Omental fat pad (tissue), 4 donors: Measurements from ENCODE around the gene TEX10. TPM values are rescaled to one million over a fixed set of nuclear protein-coding genes. Genes with fewer than 3 reads are reported as not detected.

Experiments
- ATAC-seq: fragments of 150-250 bp; one replicate; pipeline ENCODE4 v1.9.1; 2016; ENCODE audit warnings: mild to moderate bottlenecking, moderate library complexity; ENCODE audit not compliant: low FRiP score
- DNase-seq: peaks from one replicate; pipeline ENCODE4 v3.0.0-alpha.2; 2019; ENCODE audit warnings: low spot score
- CTCF ChIP-seq, 3 donors: fragments of 450-650 bp; IDR thresholded peaks; one replicate each; pipeline ENCODE4 v1.5.1; 2016 to 2017; ENCODE audit warnings: antibody characterized with exemption in 3 of 3, mild to moderate bottlenecking in 3 of 3, moderate library complexity in 2 of 3
- total RNA-seq, 4 donors: library from RNA; depleted of rRNA; stranded (reverse); fragments of >200 nt; gene quantifications; one replicate each; pipeline ENCODE4 v1.1.0, GENCODE V29; 2016

Gene TEX10
- total RNA-seq, 4 donors from 2014 or later: 15.8 to 51.0 (median 29.9) TPM

DNA sequence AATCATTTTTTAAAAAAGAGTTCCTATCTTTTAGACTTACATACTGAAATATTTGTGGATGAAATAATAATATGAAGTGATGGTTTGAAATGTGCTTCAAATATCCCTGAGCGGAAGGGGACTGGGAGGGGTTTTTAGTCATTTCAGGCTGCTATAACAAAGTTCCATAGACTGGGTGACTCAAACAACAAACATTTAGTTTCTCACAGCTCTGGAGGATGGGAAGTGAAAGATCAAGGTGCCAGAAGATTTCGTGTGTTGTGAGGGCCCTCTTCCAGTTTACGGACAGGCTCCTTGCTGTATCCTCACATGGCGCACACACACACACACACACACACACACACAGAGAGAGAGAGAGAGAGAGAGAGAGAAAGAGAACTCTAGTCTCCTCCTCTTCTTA is 27.1 kb upstream of the TEX10 start:
- no peak for TF ChIP-seq CTCF (IDR thresholded peaks at IDR 0.05)
- ATAC-seq (no peak), DNase-seq (no peak)

DNA sequence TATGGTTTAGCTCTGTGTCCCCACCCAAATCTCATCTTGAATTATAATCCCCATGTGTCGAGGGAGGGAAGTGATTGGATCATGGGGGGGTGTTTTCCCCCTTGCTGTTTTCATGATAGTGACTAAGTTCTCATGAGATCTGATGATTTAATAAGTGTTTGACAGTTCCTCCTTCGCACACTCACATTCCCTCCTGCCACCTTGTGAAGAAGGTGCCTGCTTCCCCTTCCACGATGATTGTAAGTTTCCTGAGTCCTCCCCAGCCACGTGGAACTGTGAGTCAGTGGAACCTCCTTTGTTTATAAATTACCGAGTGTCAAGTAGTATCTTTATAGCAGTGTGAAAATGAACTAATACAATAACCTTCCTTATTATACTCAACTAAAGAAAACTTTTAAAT is 24.3 kb upstream of the TEX10 start:
- ATAC-seq: no peak
- no peak for DNase-seq
- no peak for TF ChIP-seq CTCF (IDR thresholded peaks at IDR 0.05)

DNA sequence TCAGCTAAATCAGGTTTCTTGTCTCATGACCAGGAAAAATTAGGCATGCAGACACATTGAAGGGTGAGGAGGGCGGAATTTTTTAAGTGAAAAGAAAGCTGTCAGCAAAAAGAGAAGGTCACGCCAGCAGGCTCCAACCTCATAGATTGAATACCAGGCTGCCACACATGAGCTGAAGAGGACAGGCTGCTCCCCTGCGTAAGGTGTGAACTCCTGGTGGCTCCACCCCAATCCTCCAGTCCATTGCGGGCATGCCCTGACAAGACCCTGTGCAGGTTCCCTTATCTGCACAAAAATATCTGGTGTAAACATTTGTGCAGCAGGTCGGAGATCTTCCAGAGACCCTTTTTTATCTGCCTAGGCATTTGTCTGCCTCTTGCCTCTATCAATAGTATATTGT is 22.9 kb upstream of the TEX10 start:
- ATAC-seq: no peak
- no peak for TF ChIP-seq CTCF (IDR thresholded peaks at IDR 0.05)
- no peak for DNase-seq

GRCh38 chr9:100372648-100373047 is 19.9 kb upstream of the TEX10 start:
- ATAC-seq (no peak), DNase-seq (no peak)
- TF ChIP-seq CTCF (IDR thresholded peaks at IDR 0.05): no peak

- no peak for TF ChIP-seq CTCF (IDR thresholded peaks at IDR 0.05)
Measured at GRCh38 chr9:100370064-100370723, 17.5 kb upstream of the TEX10 start.

DNA sequence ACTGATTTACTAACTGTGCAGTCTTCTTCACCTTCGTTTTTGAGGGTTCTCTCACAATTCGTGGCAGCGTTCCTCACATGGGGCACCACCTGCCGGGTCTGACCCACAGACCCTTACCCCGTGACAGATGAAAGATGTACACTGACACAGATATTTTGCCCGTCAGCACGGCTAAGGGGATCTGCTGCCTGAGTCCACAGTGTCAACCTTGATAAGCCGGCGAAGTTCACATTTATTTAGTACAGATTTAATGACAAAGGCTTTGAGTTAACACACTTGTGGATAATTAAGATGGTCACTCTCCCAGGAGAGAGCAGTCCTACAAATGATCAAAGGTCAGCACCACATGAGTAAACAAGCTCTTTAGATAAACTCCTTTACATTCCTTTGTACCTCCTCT is 15.9 kb upstream of the TEX10 start:
- DNase-seq (no peak), ATAC-seq (no peak)
- no peak for TF ChIP-seq CTCF (IDR thresholded peaks at IDR 0.05)

More at GRCh38 chr9:100370064-100370723, 17.5 kb upstream of the TEX10 start:
- ATAC-seq (no peak), DNase-seq (no peak)

- ATAC-seq (no peak), DNase-seq (no peak)
- no peak for TF ChIP-seq CTCF (IDR thresholded peaks at IDR 0.05)
Measured at GRCh38 chr9:100366121-100366520, 13.4 kb upstream of the TEX10 start.
